Adrenal gland (tissue), 5 donors: ENCODE data around the gene UBXN6.

Source experiments
- CTCF ChIP-seq, 6 experiments: fragments of 450-650 bp in 4 of 6; fragments of 200-600 bp in 2 of 6; sonication (generic) in 1 of 6; IDR thresholded peaks; 1 replicate in 5 of 6; 2 replicates in 1 of 6; pipeline versions ENCODE4 v1.5.1 to v1.8.0; 2016 to 2021; ENCODE audit warnings: antibody characterized with exemption in 6 of 6, mild to moderate bottlenecking in 2 of 6, moderate library complexity in 1 of 6
- POLR2A ChIP-seq, 2 donors: fragments of 450-650 bp; IDR thresholded peaks; one replicate each; pipeline ENCODE4 v1.6.1; 2017; ENCODE audit warnings: antibody characterized with exemption in 2 of 2, mild to moderate bottlenecking in 2 of 2, moderate library complexity in 1 of 2
- donor health status: DM: no; HTN: no; CAD: no.

- TF ChIP-seq CTCF (IDR thresholded peaks at IDR 0.05) (no peak), POLR2A (IDR thresholded peaks at IDR 0.05) (no peak)
These were observed 25.6 kb downstream of the UBXN6 start for GRCh38 chr19:4431808-4432674.
